GM18507 (cell line): ENCODE measurements around the gene DGKQ.

ENCODE experiments used
- DNase-seq: peaks from one replicate; pipeline ENCODE4 v3.0.0; 2011; ENCODE audit warnings: low read depth; ENCODE audit not compliant: insufficient read length; ENCODE audit errors: extremely low spot score
- FAIRE-seq: peaks from 2 replicates; lab custom pipeline; 2011; peaks lifted over from hg19 to GRCh38; lab: Jason Lieb, UNC

Gene DGKQ

DNA sequence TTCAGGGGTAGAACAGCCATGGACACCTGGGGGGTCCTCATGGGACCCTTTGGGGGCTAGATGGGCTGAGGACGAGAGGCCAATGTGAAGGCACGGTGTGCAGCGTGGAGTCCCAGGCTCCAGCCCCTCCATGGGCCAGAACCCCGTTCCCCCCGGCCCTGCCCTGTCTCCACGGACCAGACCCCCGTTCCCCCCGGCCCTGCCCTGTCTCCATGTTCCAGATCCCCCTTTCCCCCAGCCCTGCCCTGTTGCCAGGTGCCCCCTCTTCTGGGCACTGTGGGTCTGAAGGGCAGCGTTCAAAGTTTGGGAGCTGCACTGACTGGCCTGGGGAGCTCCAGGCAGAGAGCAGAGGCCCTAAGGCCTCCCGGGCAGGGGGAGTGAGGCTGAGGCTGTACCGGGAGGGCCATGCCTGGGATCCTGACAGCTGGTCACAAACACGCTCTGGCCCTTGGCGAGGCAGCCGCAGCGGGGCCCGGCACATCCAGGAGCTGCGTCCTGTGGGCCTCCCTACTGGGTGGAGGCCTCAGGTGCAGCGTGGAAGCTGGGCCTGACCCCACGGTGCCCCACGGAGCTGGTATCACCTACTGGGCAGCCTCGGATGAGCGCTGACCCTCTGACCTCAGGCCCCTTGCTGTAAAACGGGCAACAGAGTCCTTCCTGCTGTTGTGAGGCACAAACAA is 8.9 kb downstream of the DGKQ start:
- DNase-seq (no peak), FAIRE-seq (no peak)

DNA sequence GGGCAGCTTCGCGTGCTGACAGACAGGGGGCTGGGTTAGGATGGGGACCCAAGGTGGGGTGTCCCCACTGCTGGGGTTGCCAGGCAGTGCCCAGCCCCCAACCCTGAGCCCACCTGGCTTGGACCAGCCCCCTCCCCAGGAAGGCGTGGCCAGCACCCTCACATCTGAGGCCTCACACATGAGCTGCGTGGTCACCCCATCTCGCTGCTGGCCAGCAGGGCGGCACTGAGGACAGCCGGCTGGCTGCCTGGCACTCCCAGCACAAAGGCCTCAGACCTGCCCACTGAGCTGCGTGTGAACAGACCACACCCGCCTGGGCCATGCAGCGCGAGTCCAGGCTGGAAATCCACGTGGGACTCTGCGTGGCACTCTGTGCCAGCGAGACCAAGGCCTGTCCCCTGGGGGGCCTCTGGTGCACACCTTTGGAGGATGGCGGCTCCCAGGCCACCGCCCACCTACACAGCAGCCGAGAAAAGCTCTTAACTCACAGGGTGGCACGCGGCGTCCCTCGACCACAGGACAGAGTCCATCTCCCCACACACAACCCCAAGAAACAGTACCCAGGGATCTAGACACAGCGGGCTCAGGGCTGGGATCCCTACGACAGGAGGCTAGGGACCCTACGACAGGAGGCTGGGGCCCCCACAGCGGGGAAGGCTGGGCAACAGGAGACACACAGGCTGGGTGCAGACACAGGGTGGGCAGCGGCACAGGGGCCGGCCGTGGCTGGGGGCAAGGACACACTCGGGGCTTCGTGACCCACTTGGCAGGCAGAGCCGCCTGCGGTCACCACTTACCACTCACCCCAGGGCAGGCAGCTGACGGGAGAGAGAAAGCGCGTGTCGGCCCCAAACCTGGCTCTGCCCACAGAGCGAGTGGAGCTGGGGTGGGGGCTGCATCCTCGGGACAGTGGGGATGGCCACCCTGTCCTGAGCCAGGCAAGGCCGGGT is 9.8 kb downstream of the DGKQ start:
- no peak for DNase-seq

DNA sequence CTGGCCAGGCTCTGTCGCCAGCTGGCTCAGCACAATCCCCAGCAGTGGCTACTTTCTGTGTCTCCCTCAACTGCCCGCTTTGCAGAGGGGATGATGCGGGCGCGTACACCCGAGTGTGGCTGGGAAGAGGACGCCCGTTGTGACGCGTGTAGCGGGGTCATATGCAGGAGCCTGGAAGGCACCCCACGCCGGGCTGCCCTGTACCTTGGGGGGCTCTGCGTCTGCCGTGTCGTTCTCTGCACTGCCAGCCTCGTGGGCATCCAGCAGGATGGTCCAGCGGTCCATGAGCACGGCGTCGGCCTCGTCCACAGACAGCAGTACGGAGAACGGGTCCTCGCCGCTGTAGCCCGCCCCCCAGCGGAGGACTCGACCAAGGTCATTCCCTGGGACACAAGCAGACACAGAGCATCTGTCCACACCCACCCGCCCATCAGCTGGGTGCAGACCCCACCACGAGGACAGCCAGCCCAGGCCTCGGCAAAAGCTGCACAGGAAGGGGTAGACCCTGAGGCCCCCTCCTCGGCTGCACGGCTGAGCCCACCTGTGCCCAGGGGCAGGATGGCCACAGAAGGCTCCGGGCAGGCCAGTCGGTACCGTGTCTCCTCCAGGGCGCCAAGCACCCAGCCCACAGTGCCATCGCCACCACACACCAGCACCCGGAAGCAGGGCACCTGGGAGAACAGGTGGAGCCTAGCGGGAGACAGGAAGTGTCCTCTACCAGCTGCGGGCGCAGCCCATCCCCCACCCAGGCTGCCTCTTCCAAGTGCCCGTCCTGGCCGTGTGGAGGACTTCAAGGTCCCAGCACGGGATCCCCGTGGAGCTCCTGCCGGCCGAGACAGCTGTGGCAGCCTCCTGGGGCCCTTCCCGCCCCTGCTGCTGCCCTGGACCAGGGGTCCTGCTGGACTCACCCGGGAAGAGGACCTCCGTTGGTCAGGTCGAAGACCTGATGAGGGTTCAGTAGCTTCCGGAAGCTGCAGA is 10.8 kb downstream of the DGKQ start:
- DNase-seq = no peak

More for the DNA sequence above, 9.8 kb downstream of the DGKQ start:
- FAIRE-seq = no peak

DNA sequence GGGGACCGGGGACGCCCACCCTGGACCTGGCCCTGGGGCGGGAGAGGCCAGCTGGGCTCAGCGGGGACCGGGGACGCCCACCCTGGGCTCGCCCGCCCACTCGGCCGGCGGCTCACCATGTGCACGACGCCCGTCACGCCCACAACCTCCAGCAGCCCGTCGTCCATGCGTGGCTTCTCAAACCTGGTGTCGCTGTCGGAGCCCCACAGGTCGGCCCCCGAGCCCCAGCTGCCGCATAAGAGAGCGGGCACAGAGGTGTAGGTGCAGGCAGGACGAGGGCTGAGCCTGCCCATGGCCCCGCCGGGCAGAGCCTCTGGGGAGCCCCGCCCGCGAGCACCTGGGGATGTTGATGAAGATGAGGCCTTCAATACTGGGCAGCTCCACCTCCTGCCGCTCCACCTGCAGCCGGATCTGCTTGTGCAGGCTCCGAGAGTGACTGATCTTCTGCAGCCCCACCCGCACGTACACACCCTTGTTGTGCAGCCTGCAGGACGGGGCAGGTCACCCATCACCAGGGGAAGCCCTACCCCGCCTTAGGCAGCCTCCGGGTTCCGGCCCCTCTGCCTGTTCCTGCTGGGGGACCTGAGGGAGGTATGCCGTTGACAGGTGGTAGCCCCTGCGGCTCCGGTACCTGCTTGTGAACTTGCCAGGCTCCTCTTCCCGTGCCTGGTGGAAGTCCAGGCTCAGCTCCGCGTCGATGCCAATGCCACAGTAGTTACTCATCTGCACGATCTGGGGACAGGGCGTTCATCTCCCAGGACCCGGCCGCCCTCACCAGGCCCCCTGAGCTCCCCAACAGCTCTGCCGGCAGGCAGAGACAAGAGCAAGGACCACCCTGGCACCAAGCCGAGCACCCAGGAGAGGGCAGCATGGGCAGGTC is 11.8 kb downstream of the DGKQ start:
- DNase-seq (no peak), FAIRE-seq (no peak)

More for the DNA sequence above, 10.8 kb downstream of the DGKQ start:
- no peak for FAIRE-seq

DNA sequence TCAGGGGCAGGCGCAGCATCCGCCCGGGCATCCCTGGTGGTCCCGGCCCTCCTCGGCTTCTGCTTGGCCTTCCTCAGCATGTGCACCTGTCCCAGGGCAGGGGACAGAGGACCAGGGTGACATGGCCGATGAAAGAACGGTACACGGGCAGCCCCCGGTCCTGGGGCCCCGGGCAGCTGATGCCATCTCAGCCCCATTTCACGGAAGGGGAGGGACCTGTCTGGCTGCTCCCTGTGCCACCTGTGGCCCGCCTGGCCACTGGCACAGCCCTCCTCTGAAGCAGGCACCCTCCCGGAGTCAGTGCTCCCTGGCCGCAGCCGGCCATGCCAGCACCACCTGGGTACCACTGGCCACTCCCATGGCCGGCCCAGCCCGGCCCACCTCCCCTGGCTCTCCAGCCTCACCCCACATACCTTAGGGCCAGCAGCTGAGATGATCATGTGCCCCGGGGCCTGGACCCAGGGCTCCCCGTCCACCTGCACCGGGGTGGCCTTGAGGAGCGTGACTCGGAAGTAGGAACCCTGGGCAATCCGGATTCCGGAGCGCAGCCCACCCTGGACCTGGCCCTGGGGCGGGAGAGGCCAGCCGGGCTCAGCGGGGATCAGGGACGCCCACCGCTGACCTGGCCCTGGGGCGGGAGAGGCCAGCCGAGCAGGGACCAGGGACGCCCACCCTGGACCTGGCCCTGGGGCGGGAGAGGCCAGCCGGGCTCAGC is 12.6 kb downstream of the DGKQ start:
- FAIRE-seq (no peak), DNase-seq (no peak)

DNA sequence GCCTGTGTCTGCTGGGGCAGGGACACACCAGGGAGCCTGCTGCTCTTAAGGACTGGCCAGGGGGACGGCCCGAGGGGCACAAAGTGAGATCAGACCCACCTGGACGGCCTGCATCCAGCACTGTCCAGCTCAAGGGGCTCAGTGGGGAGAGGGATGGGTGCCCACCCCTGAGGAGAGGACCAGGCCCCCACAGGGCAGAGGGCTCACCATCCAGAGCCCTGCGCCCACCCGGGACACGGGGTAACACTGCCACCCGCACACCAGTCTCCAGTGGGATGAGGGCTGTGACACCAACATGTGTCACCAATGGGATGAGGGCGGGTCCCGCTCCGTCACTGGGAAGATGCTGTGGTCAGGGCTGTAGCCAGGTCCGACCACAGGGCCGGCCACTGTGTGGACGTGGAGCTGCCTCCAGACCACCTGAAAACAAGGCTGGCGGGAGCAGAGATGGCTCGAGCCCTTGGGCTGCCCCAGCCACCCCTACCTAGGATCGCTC is 13.2 kb downstream of the DGKQ start:
- DNase-seq = no peak
- FAIRE-seq = no peak

DNA sequence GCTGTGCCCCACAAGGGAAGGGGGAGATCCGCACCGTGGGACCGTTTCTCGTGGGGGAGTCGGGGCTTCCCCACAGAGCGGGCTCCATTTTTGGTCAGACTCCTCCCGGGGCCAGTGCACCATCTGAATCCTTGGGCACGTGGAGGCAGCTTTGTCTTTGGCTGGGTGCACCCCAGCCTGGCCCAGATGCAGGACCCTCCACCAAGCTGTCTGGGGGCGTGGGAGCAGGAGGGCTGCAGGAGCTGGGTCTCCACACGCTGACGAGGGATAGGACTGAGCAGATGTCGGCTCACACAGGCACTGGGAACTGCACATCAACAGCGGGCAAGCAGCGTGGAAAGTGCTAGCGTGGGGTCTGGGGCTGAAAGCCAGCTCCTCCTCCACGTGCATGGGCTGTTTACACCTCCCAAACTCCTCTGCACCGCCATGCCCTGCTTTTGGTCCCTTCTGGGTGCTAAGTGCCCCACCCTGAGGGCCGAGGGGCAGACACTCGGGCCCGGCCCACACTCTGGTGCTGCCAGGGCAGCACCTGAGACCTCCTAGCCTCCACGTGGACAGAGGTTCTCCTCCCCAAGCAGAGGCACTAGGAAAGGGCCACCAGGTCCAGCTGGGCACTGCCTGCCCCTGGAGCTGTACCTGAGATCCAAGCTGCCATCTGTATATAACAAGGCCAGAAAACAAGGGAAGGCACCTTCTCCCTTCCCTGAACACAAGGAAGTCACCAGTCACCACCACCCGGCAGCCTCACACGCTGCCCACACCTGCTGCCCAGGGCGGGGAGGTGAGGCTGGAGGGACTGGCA is 13.8 kb downstream of the DGKQ start:
- DNase-seq = no peak
- no peak for FAIRE-seq

DNA sequence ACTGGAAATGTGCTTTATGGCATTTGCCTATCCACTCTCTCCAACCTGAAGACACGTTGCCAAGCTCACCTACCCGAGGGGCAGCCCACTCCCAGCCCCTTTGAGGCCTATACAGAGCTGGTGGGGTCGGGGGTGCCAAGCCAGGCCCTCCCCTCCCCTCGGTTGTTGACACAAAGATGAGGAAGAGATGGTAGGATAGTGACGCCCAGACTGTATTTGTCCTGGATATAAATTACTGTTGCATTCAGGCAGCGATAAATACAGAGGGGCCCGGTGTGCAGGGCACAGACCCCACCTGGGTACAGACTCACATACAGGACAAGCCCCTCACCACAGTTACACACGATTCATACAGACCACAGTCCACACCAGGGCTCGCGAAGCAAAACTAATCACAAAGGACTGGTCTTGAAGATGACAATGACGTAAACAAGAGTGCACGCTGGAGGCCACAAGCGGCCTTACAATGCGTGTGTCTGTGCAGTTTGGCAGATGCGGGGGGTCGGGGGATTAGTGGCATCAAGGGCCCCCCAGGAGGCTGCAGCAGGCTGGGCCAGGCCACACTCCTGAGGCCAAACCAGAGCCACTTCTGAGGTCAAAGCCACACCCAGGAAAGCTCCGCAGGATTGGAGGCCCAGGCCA is 14.6 kb downstream of the DGKQ start:
- FAIRE-seq (no peak), DNase-seq (no peak)

DNA sequence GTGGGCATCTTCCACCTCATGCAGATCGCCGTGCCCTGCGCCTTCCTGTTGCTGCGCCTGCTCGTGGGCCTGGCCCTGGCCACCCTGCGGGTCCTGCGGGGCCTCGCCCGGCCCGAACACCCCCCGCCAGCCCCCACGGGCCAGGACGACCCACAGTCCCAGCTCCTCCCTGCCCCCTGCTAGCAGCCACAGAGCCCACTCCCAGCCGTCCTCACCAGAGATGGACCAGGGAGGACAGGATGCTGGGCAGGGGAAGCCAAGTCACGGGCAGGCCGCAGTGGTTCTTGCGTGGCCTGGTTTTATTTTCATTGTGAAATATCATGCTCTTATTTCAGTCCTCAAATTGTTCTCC is 15.1 kb downstream of the DGKQ start:
- DNase-seq (no peak), FAIRE-seq (no peak)

DNA sequence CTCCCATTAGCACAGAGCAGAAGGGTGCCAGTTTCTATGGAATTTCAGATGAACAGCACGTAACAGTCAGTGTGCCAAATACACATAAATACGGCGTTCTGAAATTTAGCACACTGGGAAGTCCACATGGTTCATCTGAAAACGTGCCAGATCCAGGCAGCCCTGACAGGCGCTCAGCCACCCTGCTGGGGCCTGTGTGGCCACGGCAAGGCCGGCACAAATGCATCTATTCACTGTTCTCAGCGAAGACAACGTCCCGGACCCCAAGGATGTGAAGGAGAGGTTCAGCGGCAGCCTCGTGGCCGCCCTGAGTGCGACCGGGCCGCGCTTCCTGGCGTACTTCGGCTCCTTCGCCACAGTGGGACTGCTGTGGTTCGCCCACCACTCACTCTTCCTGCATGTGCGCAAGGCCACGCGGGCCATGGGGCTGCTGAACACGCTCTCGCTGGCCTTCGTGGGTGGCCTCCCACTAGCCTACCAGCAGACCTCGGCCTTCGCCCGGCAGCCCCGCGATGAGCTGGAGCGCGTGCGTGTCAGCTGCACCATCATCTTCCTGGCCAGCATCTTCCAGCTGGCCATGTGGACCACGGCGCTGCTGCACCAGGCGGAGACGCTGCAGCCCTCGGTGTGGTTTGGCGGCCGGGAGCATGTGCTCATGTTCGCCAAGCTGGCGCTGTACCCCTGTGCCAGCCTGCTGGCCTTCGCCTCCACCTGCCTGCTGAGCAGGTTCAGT is 15.6 kb downstream of the DGKQ start:
- DNase-seq = no peak
- FAIRE-seq = no peak

DNA sequence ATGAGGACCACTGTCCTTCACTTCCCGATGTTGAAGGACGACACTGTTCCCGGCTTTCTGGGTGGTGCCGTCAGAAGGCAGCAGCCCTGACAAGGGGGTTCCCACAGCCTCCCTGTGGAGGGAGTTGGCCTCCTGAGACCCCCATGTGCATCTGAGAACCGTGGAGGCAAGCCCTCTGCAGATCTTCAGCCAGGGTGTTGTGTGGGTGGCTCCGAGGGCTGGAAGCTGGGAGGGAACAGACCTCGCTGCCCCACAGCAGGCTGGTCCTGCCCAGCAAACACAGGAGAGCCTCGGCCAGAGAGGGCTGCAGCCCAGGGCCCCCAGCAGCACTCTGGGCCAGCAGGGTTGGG is 16.2 kb downstream of the DGKQ start:
- no peak for FAIRE-seq
- DNase-seq = no peak

DNA sequence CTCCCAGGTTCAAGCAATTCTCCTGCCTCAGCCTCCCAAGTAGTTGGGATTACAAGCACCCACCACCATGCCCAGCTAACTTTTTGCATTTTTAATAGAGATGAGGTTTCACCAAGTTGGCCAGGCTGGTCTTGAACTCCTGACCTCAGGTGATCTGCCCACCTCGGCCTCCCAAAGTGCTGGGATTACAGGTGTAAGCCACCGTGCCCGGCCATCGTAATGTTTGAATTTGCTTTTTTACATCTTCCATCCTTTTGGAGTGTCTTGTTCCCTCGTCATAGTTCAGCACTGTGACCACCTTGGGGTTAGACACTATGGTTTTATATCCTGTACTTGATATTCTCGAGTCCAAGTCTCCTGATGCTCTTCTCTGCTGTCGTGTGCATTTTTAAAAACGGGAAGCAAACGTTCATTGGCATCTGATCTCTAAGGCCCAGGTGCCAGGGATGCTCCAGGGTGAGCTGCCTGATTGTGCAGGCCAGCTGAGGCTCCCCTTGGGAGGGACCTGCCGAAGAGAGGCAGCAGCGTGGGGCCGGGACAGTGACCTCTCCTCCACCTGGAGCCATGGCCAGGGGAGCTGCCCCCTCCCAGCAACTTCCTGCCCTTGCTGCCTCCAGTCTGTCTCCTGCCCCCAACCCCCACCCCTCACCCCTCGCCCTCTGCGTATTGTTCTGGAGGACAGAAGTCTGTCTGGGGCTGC is 16.7 kb downstream of the DGKQ start:
- DNase-seq = no peak
- no peak for FAIRE-seq

DNA sequence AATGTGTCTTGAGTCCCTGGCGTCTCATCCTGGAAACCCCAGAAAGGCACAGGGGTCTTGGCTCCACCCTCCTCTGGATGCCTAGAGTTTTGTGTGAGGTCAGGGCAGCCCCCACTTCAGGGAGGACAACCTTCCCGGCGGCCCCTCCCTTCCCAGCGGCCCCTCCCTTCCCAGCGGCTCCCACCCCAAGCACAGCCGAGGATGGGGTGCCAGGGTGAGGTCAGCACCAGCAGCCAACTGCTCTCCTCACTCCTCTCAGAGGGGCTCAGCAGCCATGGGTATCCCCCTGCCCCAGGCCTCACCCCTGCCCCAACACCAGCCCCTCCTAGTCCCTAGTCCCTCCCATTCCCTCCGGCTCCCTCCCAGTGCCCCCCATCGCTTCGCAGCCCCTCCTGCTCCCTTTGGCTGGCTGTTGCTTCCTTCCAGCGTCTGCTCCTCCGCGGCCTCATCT is 17.4 kb downstream of the DGKQ start:
- DNase-seq (no peak), FAIRE-seq (no peak)

DNA sequence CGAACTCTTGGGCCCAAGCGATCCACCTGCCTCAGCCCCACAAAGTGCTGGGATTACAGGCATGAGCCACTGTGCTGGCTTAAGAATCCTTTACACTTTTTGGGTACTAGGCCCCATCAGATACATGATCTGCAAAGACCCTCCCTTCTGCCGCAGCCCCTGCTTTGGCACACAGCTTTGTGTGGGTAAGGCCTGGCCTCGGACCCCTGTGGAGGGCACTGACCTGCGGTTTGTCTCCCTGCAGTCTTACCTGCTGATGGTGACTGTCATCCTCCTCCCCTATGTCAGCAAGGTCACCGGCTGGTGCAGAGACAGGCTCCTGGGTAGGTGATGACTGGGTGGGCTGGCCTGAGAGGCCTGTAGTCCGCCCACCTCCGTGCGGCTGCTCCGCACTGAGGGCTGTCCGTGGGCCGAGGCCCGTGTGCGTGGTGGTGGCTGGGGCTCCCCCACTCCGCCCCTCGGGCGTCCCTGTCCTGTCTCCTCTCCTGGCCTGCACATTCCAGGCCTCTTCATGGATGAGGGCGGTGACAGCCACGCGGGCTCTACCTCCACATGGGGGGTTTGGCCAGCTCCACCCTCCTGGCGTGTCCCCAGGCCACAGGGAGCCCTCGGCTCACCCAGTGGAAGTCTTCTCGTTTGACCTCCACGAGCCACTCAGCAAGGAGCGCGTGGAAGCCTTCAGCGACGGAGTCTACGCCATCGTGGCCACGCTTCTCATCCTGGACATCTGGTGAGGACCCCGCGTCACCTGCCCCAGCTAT is 18.0 kb downstream of the DGKQ start:
- no peak for FAIRE-seq
- DNase-seq = no peak
